HG02970 (cell line): ENCODE data around the gene PEF1.

Source experiments
- ATAC-seq: cut with Tn5 transposase; IDR thresholded peaks from one replicate; pipeline ENCODE4 v1.9.1; 2021; ENCODE audit warnings: mild to moderate bottlenecking, moderate library complexity, moderate number of reproducible peaks; ENCODE audit not compliant: unreplicated experiment, low FRiP score

The PEF1 gene

DNA sequence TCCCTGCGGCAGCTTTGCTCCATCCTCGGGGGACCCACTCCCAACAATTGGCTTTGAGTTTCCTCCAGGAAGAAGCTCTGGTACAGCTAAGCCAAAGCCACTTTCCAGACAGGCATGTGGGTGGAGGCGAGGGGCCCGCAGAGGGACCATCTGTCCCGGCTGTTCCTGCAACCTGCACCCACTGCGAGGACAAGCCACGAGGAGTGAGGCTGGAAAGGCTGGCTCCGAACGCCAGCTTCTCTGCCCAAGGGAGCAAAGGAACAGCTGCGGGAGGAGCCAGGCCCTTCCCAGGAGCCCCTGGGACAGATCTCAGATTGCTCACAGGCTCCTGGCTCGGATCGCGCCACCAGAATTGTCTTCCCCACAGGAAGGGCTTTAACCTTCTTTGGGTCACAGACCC, 28.3 kb upstream of the PEF1 start:
- ATAC-seq: no peak

DNA sequence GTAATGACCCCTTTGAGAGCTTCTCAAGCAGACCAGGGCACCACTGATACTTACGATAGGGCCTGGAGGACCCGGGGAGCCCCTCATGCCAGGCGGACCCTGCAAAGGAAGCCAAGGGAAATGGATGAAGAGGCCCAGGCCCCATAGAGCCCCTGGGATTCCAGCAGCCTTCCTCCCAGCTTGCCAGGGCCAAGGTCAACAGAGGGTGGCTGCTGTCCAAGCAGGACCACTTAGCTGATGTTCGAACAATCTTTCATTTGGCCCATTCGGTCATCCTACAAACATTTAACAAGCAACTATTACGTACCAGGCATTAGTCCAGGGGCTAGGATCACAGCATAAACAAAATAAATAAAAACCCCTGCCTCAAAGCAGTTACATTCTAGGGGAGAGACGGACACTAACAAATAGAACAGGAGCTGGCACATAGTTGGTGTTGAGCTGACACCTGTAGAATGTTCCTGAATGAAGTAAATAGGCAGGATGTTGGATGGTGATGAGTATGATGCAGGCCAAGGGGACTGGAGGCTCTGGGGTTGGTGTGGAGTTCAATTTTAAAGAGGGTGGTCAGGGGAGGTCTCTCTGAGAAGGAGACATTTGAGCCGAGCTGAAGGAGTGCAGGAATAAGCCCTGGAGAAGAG, 27.0 kb upstream of the PEF1 start:
- no peak for ATAC-seq

DNA sequence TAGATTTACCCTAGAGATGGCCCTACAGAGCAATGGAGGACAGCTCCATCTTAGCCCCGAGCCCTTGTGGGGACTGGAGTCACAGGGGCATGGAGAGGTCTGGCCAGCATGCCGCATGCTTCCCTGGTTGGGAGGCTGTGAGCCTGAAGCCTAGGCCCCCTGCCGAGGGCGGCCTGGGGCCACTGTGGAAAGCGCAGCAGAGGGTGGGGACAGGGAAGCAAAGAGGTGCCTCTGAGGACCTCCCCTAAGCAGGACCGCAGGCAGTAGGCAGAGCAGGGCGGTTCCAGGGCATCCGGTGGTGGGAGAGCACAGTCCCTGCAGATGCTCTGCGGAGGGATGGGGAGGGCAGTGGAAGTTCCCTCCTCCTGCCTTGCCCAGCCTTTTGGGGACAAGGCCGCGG, 26.5 kb upstream of the PEF1 start:
- no peak for ATAC-seq

GRCh38 chr1:31670593-31670964, 25.9 kb upstream of the PEF1 start:
- ATAC-seq: no peak

DNA sequence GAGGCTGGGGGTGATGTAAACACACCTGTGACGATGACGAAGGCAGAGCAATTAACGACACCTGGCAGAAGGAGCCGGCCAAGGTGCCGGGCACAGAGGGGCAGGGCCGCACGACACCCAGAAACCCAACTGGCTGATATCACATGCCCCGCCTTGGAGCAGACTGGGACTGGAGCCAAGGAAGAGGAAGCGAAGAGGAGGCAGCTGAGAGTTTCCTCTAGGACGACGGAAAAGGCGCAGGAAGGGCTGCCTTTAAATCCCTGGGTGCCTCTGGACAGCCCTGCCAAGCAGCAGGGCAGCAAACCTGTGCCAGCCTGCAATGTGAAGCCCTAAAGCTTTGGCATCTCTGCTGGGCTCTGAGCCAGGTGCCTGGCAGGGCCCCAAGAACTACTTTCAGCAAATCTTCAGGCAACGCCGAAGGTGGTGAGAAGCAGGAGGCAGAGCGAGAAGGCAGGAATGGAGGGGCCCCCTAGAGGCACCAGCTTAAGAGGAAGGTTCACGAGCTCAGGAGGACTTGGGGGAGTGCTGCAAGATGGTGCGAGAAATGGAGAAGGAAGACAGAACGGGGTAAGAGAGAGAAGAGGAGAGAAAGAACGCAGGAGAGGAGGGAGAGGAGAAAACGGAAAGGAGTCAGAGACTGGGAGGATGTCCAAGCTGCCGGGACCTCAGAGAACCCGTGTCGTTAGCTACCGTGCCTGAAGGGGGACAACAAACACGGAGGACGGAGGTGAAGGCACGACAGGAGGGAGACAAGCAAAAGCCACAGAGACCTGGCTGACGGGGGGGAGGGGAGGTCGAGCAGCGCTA, 25.3 kb upstream of the PEF1 start:
- no peak for ATAC-seq

GRCh38 chr1:31669433-31669785, 24.7 kb upstream of the PEF1 start:
- ATAC-seq: no peak

- ATAC-seq: no peak
Measured at GRCh38 chr1:31668303-31668883, 23.7 kb upstream of the PEF1 start.

DNA sequence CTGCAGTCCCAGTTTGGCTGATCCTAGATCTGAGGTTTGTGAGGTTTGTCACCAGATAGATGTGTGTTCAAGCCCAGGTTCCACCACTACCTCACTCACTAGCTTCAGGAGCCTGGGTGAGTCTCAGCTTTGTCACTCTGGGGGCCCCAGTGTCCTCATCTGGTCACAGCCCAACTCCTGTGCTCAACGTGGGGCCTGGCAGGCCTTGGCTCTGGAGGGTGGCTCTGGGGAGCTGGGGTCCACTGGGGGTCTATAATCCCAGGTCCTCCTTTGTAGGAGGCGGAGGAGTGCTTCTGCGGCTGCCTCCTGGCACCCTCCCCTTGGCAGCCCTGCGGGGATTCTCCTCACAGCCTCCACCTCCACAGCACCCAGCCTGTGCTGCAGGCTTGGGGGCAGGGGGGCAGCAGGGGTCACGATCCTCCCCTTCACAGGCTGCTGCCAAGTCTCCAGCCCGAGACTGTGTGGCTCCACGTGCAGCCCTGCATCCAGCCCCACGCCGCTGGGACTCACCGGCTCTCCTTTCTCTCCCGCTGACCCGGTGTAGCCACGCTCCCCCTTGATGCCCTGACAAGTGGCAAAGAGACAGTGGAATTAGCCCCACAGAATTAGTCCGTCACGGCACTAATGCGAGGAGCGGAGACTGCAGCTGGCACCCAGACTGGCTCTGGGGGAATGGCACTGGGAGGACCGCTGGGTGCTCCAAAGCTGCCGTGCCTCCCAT, 22.5 kb upstream of the PEF1 start:
- no peak for ATAC-seq

GRCh38 chr1:31666263-31666963, 21.7 kb upstream of the PEF1 start:
- ATAC-seq: no peak

DNA sequence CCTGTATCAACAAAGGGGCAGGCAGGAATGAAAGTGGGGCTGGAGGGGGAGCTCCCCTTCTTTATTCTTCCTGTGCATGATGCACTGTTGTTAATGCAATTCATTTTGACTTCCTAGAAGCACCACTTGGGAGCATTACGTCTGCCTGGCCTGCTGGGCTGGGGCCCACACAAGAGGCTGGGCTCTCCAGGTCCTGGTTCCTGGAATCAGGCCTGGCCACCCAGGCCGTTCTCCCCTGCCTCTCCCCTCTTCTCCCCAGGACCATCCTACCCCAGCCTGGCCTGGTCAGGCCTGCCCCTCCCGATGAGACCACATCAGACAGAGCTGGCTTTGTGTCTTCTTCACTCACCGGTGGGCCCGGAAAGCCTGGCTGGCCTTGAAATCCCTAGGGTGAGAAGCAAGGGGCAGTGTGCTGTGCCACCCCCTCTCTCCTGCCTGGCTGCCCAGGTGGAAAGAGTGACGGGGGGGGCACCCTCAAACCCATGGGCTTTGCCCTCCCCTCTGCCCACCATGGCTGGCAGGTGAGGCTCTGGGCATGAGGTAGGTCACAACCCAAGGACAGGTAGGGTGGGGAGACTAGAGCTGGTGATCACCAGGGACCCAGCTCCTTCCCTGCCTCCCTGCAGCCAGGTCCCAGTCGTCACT, 20.7 kb upstream of the PEF1 start:
- ATAC-seq: no peak

DNA sequence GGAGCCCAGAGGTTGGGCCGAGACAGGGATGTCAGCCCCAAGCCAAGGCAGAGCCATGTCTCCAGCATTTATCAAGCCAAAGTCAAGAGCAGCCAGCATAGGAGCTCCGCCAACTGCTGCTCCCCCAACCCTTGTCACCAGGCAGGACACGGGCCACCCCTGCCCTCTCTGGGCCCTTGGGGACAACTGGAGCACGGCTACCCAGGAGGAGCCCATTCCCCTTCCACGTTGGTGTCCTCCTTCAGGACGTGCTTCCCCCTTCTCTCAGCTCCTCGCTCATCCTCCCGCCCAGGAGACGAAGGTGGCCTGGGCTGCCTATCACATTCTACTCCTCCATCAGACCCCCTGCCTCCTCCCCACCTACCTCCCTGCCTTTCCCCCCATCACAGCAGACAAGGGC, 19.9 kb upstream of the PEF1 start:
- no peak for ATAC-seq

GRCh38 chr1:31663622-31664452, 19.2 kb upstream of the PEF1 start:
- no peak for ATAC-seq

DNA sequence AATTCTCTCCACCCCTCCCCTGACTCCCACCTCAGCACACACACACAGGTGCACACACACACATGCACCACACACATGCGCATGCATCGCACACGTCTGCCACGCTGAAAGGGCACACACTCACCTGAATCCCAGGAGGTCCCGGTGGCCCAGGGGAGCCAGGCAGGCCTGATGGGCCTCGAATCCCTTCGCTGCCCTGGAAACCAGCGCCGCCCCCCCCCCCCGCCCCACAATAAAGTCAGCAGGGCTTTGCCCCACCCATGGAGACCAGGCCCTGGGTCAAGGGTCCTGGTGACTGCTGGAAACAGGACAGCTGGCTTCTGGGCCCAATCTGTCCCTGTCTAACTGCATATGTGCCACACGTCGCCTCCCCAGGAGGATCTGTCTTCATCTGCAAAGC, 17.8 kb upstream of the PEF1 start:
- ATAC-seq: no peak

DNA sequence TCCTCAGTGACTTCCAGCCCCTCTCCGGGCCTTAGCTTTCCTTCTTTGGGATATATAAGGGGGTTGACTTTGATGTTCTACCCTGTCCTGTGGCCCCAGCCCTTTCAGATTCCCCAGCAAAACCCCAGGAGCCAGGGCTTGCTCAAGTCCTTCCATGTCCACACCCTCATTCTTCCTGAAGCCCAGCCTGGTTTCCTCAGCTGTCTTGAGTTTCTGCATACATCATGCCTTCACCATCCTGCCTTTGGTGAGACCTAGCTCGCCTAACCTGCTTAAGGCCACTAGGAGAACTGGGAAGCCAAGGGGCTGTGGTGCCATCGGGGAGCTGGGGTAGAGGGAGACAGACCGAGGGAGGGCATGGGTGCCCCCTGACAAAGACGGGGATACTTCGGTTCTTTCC, 17.2 kb upstream of the PEF1 start:
- ATAC-seq: no peak

GRCh38 chr1:31660871-31661455, 16.3 kb upstream of the PEF1 start:
- no peak for ATAC-seq

DNA sequence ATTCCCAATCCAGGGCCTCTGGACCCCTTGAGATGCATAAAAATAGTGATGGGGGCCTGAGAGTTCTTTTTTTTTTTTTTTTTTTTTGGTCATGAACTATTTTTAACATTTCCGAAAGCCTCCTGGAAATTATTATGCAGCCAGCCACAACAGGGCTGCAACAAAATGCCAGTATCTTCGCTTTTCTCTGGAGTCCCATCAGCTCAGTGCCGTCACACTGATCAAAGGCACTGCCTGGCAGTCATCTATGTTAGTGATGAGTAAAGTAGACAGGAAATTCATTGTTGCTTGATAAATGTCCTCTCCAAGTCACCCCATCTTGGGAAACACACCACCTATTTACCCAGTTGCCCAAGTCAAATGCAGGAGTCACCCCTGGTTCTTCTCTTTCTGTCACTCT, 15.2 kb upstream of the PEF1 start:
- no peak for ATAC-seq

- no peak for ATAC-seq
Measured at GRCh38 chr1:31658721-31659120, 14.0 kb upstream of the PEF1 start.

DNA sequence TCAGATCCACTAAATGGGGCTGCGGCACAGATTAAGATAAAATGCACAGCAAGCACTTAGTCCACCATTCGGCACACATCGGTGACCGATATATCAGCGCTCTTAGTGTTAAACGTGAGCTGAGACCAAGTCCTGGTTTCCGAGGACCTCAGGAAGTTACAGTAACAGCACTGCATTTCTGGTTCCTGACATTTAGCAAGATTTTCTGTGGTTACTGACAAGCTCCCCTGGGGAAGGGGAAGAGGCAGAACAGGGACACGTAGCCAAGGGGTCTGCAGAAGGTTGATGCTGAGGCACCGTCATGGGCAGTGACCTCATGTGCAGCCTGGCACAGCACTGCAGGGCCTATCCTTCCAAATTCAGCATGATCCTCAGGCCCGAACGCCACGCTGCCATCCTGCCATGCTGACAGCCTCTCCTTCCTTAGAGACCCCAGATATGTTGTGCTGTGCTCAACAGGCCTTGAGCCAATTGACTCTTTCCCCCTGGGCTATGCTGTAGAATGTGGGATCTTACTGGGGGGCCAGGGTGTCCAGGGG, 13.4 kb upstream of the PEF1 start:
- no peak for ATAC-seq
